RWPE2 (cell line): ENCODE measurements around the gene NANOS1.

Experiments
- ATAC-seq: fragments of 200-7000 bp; cut with Tn5 transposase; 3 replicates; pipeline ENCODE4 v1.9.1; 2021; ENCODE audit warnings: low read depth
- DNase-seq: peaks from one replicate; pipeline ENCODE4 v3.0.0-alpha.2; 2020; ENCODE audit warnings: low spot score
- H3K27ac ChIP-seq: fragments of 450-650 bp; 2 replicates; pipeline ENCODE4 v1.5.1; 2017; ENCODE audit warnings: mild to moderate bottlenecking; ENCODE audit not compliant: poor library complexity, severe bottlenecking
- H3K27me3 ChIP-seq: fragments of 250-450 bp; sonication (Bioruptor Pico); 2 replicates; pipeline ENCODE4 v1.5.1; 2021; ENCODE audit warnings: mild to moderate bottlenecking, moderate library complexity; ENCODE audit not compliant: insufficient read depth, poor library complexity, severe bottlenecking
- H3K36me3 ChIP-seq: fragments of 250-450 bp; sonication (Bioruptor Pico); 2 replicates; pipeline ENCODE4 v1.5.1; 2020; ENCODE audit warnings: low read depth, mild to moderate bottlenecking, moderate library complexity
- H3K4me1 ChIP-seq: fragments of 250-450 bp; sonication (Bioruptor Pico); 2 replicates; pipeline ENCODE4 v1.5.1; 2021; ENCODE audit warnings: mild to moderate bottlenecking, moderate library complexity; ENCODE audit not compliant: insufficient read depth, poor library complexity, severe bottlenecking
- H3K4me3 ChIP-seq: fragments of 250-450 bp; sonication (Bioruptor Pico); 2 replicates; pipeline ENCODE4 v1.5.1; 2021; ENCODE audit warnings: mild to moderate bottlenecking, moderate library complexity; ENCODE audit not compliant: severe bottlenecking
- H3K9me3 ChIP-seq: fragments of 250-450 bp; sonication (Bioruptor Pico); 2 replicates; pipeline ENCODE4 v1.5.1; 2021; ENCODE audit warnings: mild to moderate bottlenecking, moderate library complexity; ENCODE audit not compliant: severe bottlenecking
- TF ChIP-seq, protein P1 (sequence below): fragments of 450-650 bp; IDR thresholded peaks from one replicate; pipeline ENCODE4 v1.5.1; 2017; ENCODE audit warnings: mild to moderate bottlenecking, moderate library complexity; ENCODE audit not compliant: poor library complexity, severe bottlenecking

NANOS1 gene

GRCh38 chr10:119051775-119052174, 22.3 kb downstream of the NANOS1 start:
- no peak for DNase-seq
- no peaks in the 10 kb centered on the region for H3K9me3 ChIP-seq
- TF ChIP-seq, protein P1, sequence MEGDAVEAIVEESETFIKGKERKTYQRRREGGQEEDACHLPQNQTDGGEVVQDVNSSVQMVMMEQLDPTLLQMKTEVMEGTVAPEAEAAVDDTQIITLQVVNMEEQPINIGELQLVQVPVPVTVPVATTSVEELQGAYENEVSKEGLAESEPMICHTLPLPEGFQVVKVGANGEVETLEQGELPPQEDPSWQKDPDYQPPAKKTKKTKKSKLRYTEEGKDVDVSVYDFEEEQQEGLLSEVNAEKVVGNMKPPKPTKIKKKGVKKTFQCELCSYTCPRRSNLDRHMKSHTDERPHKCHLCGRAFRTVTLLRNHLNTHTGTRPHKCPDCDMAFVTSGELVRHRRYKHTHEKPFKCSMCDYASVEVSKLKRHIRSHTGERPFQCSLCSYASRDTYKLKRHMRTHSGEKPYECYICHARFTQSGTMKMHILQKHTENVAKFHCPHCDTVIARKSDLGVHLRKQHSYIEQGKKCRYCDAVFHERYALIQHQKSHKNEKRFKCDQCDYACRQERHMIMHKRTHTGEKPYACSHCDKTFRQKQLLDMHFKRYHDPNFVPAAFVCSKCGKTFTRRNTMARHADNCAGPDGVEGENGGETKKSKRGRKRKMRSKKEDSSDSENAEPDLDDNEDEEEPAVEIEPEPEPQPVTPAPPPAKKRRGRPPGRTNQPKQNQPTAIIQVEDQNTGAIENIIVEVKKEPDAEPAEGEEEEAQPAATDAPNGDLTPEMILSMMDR = no peak
- no peak for ATAC-seq
- no peaks in the 10 kb centered on the region for H3K4me1 ChIP-seq
- peaks cover 99% of the 10 kb centered on the region for H3K36me3 ChIP-seq
- H3K4me3 ChIP-seq = no peak overlapping the region
- no peaks in the 10 kb centered on the region for H3K27me3 ChIP-seq
- H3K27ac ChIP-seq = no peak overlapping the region

DNA sequence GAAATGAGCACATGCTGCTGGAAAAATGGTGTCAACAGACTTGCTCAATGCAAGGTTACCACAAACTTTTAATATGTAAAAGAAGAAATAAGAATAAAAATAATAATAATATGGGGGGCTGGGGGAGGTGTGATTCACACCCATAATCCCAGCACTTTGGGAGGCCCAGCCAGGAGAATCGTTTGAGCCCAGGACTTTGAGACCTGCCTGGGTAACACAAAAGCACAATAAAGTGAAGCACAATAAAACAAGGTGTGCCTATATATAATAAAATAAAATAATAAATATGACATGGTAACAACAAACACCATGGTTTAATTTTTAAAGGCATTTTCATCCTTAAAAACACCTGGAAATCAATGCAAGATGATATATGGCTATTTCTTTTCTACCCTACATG, 26.0 kb downstream of the NANOS1 start:
- ATAC-seq (no peak), DNase-seq (no peak)
- Histone ChIP-seq H3K27me3 (no peaks in the 10 kb centered on the region), H3K4me1 (no peaks in the 10 kb centered on the region), H3K4me3 (no peak overlapping the region), H3K9me3 (no peaks in the 10 kb centered on the region), H3K36me3 (peaks cover 100% of the 10 kb centered on the region), H3K27ac (no peak overlapping the region)
- TF ChIP-seq, protein P1 = no peak

DNA sequence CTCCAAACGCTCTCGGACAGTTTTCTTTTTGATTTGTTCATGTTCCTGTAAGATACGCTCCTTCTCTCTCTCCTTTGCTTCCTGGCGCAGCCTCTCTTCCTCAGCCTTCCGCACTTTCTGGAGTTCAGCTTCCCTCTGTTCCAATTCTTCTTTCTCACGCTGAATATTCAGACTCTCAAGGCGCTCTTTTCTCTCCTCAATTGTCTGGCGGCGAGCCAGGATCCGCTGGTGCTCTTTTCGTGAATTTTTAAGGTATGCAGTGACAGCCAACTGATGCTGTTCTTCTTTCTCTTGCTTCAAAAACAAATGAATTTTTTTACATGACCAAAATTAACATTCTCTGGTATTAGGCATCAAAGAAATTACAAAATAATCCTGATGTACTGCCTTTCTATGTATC, 28.5 kb downstream of the NANOS1 start:
- H3K36me3 ChIP-seq = peaks cover 99% of the 10 kb centered on the region
- TF ChIP-seq, protein P1 = no peak
- H3K4me3 ChIP-seq = no peak overlapping the region
- no peaks in the 10 kb centered on the region for H3K27me3 ChIP-seq
- ATAC-seq = no peak
- no peak for DNase-seq
- H3K27ac ChIP-seq = no peak overlapping the region
- no peaks in the 10 kb centered on the region for H3K4me1 ChIP-seq
- H3K9me3 ChIP-seq = no peaks in the 10 kb centered on the region

DNA sequence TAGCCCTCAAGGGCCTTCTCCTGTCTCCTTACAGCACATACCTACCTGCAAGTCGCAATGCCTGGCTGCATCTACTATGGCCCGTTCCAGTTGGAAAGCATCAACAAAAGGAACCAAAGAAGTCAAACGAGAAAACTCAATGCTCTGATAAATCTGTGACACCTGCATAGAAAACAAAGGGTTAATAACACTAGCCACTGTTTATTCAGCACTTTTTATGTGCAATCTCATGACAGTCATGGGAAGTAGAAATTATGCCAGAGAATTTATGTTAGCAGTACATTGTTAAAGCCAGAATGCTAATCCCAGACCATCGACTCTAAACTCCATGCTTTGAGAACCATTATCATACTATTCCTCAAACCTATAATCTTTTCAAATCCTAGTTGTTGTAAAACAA, 30.0 kb downstream of the NANOS1 start:
- Histone ChIP-seq H3K4me1 (no peaks in the 10 kb centered on the region), H3K4me3 (no peak overlapping the region), H3K27ac (no peak overlapping the region), H3K27me3 (no peaks in the 10 kb centered on the region), H3K9me3 (no peaks in the 10 kb centered on the region), H3K36me3 (peaks cover 99% of the 10 kb centered on the region)
- no peak for DNase-seq
- TF ChIP-seq, protein P1 = no peak
- no peak for ATAC-seq

DNA sequence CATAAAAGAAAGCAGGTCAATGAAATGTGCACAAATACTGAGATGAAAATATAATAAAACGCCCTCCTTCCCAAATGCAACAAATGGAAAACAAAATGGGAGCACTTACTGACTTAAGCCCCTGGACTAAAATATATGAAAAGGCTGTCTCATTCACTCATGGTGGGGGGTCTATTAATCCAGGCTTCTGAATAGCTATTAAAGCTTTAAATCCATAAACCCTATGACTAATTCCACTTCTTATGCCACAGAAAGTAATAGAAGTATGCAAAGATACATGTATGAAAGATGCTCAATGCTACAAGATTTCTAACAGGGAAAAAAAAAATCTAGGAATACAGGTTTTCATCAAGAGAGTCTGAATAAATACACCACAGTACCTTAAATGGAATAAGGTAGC, 30.6 kb downstream of the NANOS1 start:
- Histone ChIP-seq H3K27ac (no peak overlapping the region), H3K4me3 (no peak overlapping the region), H3K36me3 (peaks cover 99% of the 10 kb centered on the region), H3K4me1 (no peaks in the 10 kb centered on the region), H3K27me3 (no peaks in the 10 kb centered on the region), H3K9me3 (no peaks in the 10 kb centered on the region)
- TF ChIP-seq, protein P1 = no peak
- no peak for DNase-seq
- no peak for ATAC-seq
